HEK293T (cell line): ENCODE measurements around the gene ADAMTS12.

ENCODE experiments used
- CTCF ChIA-PET: fragments of 350-600 bp; formaldehyde crosslinking; extraction: SDS; loops from one replicate; lab custom pipeline; 2021; ENCODE audit warnings: antibody characterized with exemption, inconsistent platforms; lab: Yijun Ruan, JAX
- POLR2A ChIA-PET: fragments of 350-600 bp; formaldehyde crosslinking; extraction: SDS; loops from one replicate; lab custom pipeline; 2020; ENCODE audit warnings: antibody characterized with exemption, inconsistent platforms; lab: Yijun Ruan, JAX
- DNase-seq: peaks from one replicate; pipeline ENCODE4 v3.0.0; 2012; ENCODE audit warnings: mixed read lengths; ENCODE audit errors: extremely low spot score
- ARNT ChIP-seq: fragments of 450-650 bp; IDR thresholded peaks from 2 replicates; pipeline ENCODE4 v1.6.1; 2017; ENCODE audit warnings: mild to moderate bottlenecking
- BHLHE40 ChIP-seq: fragments of 450-650 bp; IDR thresholded peaks from 2 replicates; pipeline ENCODE4 v1.6.1; 2016; ENCODE audit warnings: mild to moderate bottlenecking, moderate library complexity, borderline replicate concordance
- CTBP1 ChIP-seq: fragments of 450-650 bp; IDR thresholded peaks from 2 replicates; pipeline ENCODE4 v1.6.1; 2016; ENCODE audit warnings: borderline replicate concordance
- ELF4 ChIP-seq: fragments of 450-650 bp; IDR thresholded peaks from 2 replicates; pipeline ENCODE4 v1.6.1; 2017; ENCODE audit warnings: antibody characterized with exemption
- FOXA1 ChIP-seq: fragments of 450-650 bp; IDR thresholded peaks from 2 replicates; pipeline ENCODE4 v1.6.1; 2016; ENCODE audit warnings: mild to moderate bottlenecking
- FOXK2 ChIP-seq: fragments of 450-650 bp; IDR thresholded peaks from 2 replicates; pipeline ENCODE4 v1.6.1; 2016; ENCODE audit warnings: mild to moderate bottlenecking
- FOXM1 ChIP-seq: fragments of 450-650 bp; IDR thresholded peaks from 2 replicates; pipeline ENCODE4 v1.6.1; 2017; ENCODE audit warnings: mild to moderate bottlenecking, borderline replicate concordance
- HDGF ChIP-seq: fragments of 450-650 bp; IDR thresholded peaks from 2 replicates; pipeline ENCODE4 v1.6.1; 2017; ENCODE audit warnings: antibody characterized with exemption, borderline replicate concordance
- L3MBTL2 ChIP-seq: fragments of 450-650 bp; conservative IDR thresholded peaks from 2 replicates; pipeline ENCODE4 v1.6.1; 2016; ENCODE audit warnings: mild to moderate bottlenecking
- LEF1 ChIP-seq: fragments of 450-650 bp; IDR thresholded peaks from 2 replicates; pipeline ENCODE4 v1.6.1; 2017; ENCODE audit warnings: mild to moderate bottlenecking, borderline replicate concordance
- NFRKB ChIP-seq: fragments of 450-650 bp; IDR thresholded peaks from 2 replicates; pipeline ENCODE4 v1.6.1; 2016; ENCODE audit warnings: mild to moderate bottlenecking, moderate library complexity
- SP1 ChIP-seq: fragments of 450-650 bp; IDR thresholded peaks from 2 replicates; pipeline ENCODE4 v1.6.1; 2017
- SUZ12 ChIP-seq: fragments of 450-650 bp; IDR thresholded peaks from 2 replicates; pipeline ENCODE4 v1.6.1; 2016; ENCODE audit warnings: mild to moderate bottlenecking
- TARDBP ChIP-seq: fragments of 450-650 bp; IDR thresholded peaks from 2 replicates; pipeline ENCODE4 v1.6.1; 2016
- ZNF384 ChIP-seq: fragments of 450-650 bp; IDR thresholded peaks from 2 replicates; pipeline ENCODE4 v1.6.1; 2016
- TF ChIP-seq, protein P1 (sequence below): fragments of 450-650 bp; IDR thresholded peaks from 2 replicates; pipeline ENCODE4 v1.6.1; 2016

ADAMTS12 gene

DNA sequence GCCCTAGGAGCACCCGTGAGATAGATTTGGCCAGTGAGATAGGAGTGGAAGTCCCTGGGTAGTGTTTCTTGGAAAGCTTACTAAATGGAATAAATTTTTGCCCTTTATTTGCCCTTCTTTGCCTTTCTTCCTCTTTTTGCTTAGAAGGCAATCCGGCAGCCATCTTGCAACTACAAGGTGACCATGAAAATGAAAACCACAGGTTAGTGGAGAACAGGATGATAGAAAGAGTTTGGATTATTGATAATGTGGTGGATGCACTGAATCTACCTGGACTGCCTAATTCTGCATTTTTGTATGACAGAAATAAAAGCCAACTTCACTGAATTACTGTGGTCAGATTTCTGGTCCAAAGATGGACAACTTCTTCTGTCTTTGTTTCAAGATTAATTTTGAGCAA, 417.8 kb downstream of the ADAMTS12 start:
- CTCF ChIA-PET: no interaction called here
- POLR2A ChIA-PET: no interaction called here
- DNase-seq: no peak
- TF ChIP-seq SUZ12: no peak
- no peak for TF ChIP-seq NFRKB
- TF ChIP-seq TARDBP: no peak
- TF ChIP-seq HDGF: no peak
- TF ChIP-seq ARNT: no peak
- no peak for TF ChIP-seq FOXM1
- no peak for TF ChIP-seq ELF4
- no peak for TF ChIP-seq CTBP1
- TF ChIP-seq FOXA1: no peak
- TF ChIP-seq L3MBTL2: no peak
- TF ChIP-seq ZNF384: no peak
- TF ChIP-seq, protein P1, sequence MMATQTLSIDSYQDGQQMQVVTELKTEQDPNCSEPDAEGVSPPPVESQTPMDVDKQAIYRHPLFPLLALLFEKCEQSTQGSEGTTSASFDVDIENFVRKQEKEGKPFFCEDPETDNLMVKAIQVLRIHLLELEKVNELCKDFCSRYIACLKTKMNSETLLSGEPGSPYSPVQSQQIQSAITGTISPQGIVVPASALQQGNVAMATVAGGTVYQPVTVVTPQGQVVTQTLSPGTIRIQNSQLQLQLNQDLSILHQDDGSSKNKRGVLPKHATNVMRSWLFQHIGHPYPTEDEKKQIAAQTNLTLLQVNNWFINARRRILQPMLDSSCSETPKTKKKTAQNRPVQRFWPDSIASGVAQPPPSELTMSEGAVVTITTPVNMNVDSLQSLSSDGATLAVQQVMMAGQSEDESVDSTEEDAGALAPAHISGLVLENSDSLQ: no peak
- no peak for TF ChIP-seq BHLHE40
- no peak for TF ChIP-seq LEF1
- no peak for TF ChIP-seq FOXK2
- TF ChIP-seq SP1: no peak
